Neural crest cell (in vitro differentiated cells): Measurements from ENCODE around the gene GIGYF2. TPM values are rescaled to one million over a fixed set of nuclear protein-coding genes. Genes with fewer than 3 reads are reported as not detected.

Source experiments
- DNase-seq: peaks from one replicate; pipeline ENCODE4 v3.0.0; 2021; ENCODE audit warnings: low read depth, mixed read lengths, low spot score
- H3K27ac Mint-ChIP-seq: one replicate; pipeline ENCODE4 v1.8.0; 2021; ENCODE audit warnings: mild to moderate bottlenecking, mixed read lengths; ENCODE audit not compliant: unreplicated experiment
- H3K27me3 Mint-ChIP-seq: 2 replicates; pipeline ENCODE4 v1.8.0; 2021; ENCODE audit warnings: low read depth, mild to moderate bottlenecking, mixed read lengths
- H3K36me3 Mint-ChIP-seq: 2 replicates; pipeline ENCODE4 v1.8.0; 2021; ENCODE audit warnings: low read depth, mild to moderate bottlenecking, mixed read lengths
- H3K4me1 Mint-ChIP-seq: 2 replicates; pipeline ENCODE4 v1.8.0; 2021; ENCODE audit warnings: mixed read lengths
- H3K4me3 Mint-ChIP-seq: one replicate; pipeline ENCODE4 v1.8.0; 2021; ENCODE audit warnings: mild to moderate bottlenecking, mixed read lengths
- H3K9me3 Mint-ChIP-seq: 2 replicates; pipeline ENCODE4 v1.8.0; 2021; ENCODE audit warnings: mixed read lengths
- CTCF ChIP-seq: fragments of 200-600 bp; sonication (generic); conservative IDR thresholded peaks from 2 replicates; pipeline ENCODE4 v1.5.0; 2021; ENCODE audit warnings: antibody characterized with exemption, mild to moderate bottlenecking
- total RNA-seq: library from RNA; stranded (reverse); gene quantifications from 2 replicates; pipeline ENCODE4 v1.2.1, GENCODE V29; 2021

The GIGYF2 gene
- total RNA-seq, 1 donor from 2014 or later: 70.3 TPM

DNA sequence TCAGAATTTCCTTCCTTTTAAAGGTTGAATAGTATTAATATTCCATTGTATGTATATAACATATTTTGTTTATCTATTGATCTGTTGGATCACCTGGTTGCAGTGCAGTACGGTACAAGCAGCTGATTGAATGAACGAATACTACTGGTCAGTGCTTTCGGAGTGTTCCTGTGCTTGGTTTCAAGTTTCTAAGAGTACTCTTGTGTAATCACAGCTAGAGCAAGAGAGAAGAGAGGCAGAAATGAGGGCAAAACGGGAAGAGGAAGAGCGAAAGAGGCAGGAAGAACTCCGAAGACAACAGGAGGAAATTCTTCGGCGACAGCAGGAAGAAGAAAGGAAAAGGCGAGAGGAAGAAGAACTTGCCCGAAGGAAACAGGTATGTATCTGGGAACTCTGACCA lies 119.5 kb downstream of the GIGYF2 start:
- H3K9me3 Mint-ChIP-seq: no peaks in the 10 kb centered on the region
- H3K27ac Mint-ChIP-seq: no peak overlapping the region
- no peak overlapping the region for H3K4me3 Mint-ChIP-seq
- no peak for TF ChIP-seq CTCF
- peaks cover 9% of the 10 kb centered on the region for H3K36me3 Mint-ChIP-seq
- no peaks in the 10 kb centered on the region for H3K4me1 Mint-ChIP-seq
- no peaks in the 10 kb centered on the region for H3K27me3 Mint-ChIP-seq
- no peak for DNase-seq

- TF ChIP-seq CTCF: no peak
- DNase-seq: no peak
- H3K9me3 Mint-ChIP-seq: no peaks in the 10 kb centered on the region
- H3K27me3 Mint-ChIP-seq: no peaks in the 10 kb centered on the region
- H3K4me3 Mint-ChIP-seq: no peak overlapping the region
- H3K4me1 Mint-ChIP-seq: no peaks in the 10 kb centered on the region
- H3K27ac Mint-ChIP-seq: no peak overlapping the region
- peaks cover 12% of the 10 kb centered on the region for H3K36me3 Mint-ChIP-seq
Observed at GRCh38 chr2:232817756-232818155, 120.6 kb downstream of the GIGYF2 start.

DNA sequence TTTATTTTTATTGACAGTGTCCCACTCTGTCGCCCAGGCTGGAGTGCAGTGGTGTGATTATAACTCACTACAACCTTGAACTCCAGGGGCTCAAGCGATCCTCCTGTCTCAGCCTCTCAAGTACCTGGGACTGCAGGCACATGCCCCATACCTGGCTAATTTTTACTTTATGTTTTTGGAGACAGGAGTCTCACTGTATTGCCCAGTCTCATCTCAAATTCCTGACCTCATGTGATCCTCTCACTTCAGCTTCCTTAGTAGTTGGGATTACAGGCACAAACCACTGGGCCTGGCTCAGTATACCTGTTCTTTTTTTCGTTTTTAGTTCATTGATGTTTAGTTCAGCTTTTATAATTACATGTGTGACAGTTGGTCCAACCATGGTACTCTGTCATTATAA lies 132.9 kb downstream of the GIGYF2 start:
- H3K4me3 Mint-ChIP-seq: no peak overlapping the region
- no peaks in the 10 kb centered on the region for H3K27me3 Mint-ChIP-seq
- H3K9me3 Mint-ChIP-seq: peaks cover 2% of the 10 kb centered on the region
- H3K36me3 Mint-ChIP-seq: peaks cover 17% of the 10 kb centered on the region
- no peak overlapping the region for H3K27ac Mint-ChIP-seq
- DNase-seq: no peak
- no peak for TF ChIP-seq CTCF
- no peaks in the 10 kb centered on the region for H3K4me1 Mint-ChIP-seq

DNA sequence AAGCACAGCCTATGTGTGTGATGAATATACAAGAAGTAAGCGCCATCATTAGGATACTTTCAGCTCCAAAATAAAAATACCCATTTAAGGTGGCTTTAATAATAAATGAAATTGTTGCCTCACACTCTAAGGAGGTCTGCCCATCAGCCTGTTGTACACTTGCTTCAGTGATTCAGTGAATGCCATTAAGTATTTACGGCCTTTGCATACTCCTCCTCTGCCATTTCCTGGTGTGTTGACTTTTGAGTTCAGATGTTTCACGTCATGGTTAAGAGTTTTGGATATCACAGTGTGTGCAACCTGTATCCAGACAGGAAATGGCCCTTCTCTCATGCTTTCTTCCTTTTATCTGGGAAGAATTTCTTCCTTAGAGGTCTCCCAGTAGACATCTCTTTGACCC lies 134.4 kb downstream of the GIGYF2 start:
- Mint-ChIP-seq H3K27ac (no peak overlapping the region), H3K4me3 (no peak overlapping the region), H3K27me3 (no peaks in the 10 kb centered on the region), H3K36me3 (peaks cover 3% of the 10 kb centered on the region), H3K9me3 (no peaks in the 10 kb centered on the region), H3K4me1 (no peaks in the 10 kb centered on the region)
- TF ChIP-seq CTCF: no peak
- DNase-seq: no peak

GRCh38 chr2:232833830-232834229 lies 136.7 kb downstream of the GIGYF2 start:
- Mint-ChIP-seq H3K27me3 (no peaks in the 10 kb centered on the region), H3K36me3 (peaks cover 3% of the 10 kb centered on the region), H3K9me3 (no peaks in the 10 kb centered on the region), H3K4me1 (peaks cover 11% of the 10 kb centered on the region), H3K4me3 (no peak overlapping the region), H3K27ac (no peak overlapping the region)
- TF ChIP-seq CTCF: no peak
- DNase-seq: no peak

- Mint-ChIP-seq H3K4me1 (peaks cover 19% of the 10 kb centered on the region), H3K27ac (peak overlapping the region; percentile 67)
- no peak for DNase-seq
Observed at GRCh38 chr2:232835687-232836208, 138.6 kb downstream of the GIGYF2 start.

More at GRCh38 chr2:232835687-232836208, 138.6 kb downstream of the GIGYF2 start:
- peaks cover 9% of the 10 kb centered on the region for H3K36me3 Mint-ChIP-seq
- no peak overlapping the region for H3K4me3 Mint-ChIP-seq
- no peaks in the 10 kb centered on the region for H3K9me3 Mint-ChIP-seq
- TF ChIP-seq CTCF: no peak
- no peaks in the 10 kb centered on the region for H3K27me3 Mint-ChIP-seq
